ENCODE measurements around the gene IL17REL. TPM values are rescaled to one million over a fixed set of nuclear protein-coding genes. Genes with fewer than 3 reads are reported as not detected.

Gene IL17REL
- total RNA-seq, 3 donors from 2014 or later = 0.09 to 0.43 TPM; not detected in 1

DNA sequence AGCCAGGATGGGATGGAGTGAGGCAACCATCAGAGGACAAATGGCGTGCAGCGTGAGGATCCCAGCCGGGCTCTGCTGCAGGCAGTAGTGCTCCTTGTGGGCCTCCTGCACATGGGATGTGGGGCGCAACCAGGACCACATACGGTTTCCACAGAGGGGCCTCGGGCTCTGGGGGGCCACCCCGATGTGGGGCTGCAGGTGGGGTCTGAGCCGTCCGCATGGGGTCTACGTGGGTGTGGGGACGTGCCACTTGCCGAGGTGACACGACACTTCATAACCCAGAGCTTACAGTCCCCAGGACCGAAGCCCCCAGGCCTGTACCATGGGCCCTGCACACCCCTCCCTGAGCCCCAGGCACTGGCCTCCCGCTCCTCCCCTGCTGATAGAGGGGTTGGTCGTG is 34.8 kb upstream of the IL17REL start:
- H3K4me1 ChIP-seq (ENCODE audit: low read depth) = no peaks in the 10 kb centered on the region
- DNase-seq (peak in 1 of 3 donors; percentile 26), ATAC-seq (no peak)
- H3K4me3 ChIP-seq = no peak overlapping the region
- no peak for TF ChIP-seq CTCF (IDR thresholded peaks at IDR 0.05)
- intact Hi-C loops (cut with DNase I, micrococcal nuclease) = no loop called here
- no peaks in the 10 kb centered on the region for H3K36me3 ChIP-seq (ENCODE audit: low read depth)
- H3K9me3 ChIP-seq = no peaks in the 10 kb centered on the region

GRCh38 chr22:50046481-50047245 is 34.1 kb upstream of the IL17REL start:
- intact Hi-C loops (cut with DNase I, micrococcal nuclease) = no loop called here
- no peak for ATAC-seq

GRCh38 chr22:50046019-50046415 is 33.5 kb upstream of the IL17REL start:
- intact Hi-C loops (cut with DNase I, micrococcal nuclease) = no loop called here
- TF ChIP-seq CTCF (IDR thresholded peaks at IDR 0.05) = no peak
- Histone ChIP-seq H3K4me1 (ENCODE audit: low read depth) (no peaks in the 10 kb centered on the region), H3K4me3 (no peak overlapping the region), H3K36me3 (ENCODE audit: low read depth) (no peaks in the 10 kb centered on the region), H3K9me3 (no peaks in the 10 kb centered on the region)
- DNase-seq (no peak), ATAC-seq (no peak)

More at GRCh38 chr22:50046481-50047245, 34.1 kb upstream of the IL17REL start:
- H3K4me1 ChIP-seq (ENCODE audit: low read depth) = no peaks in the 10 kb centered on the region
- no peaks in the 10 kb centered on the region for H3K9me3 ChIP-seq
- DNase-seq = peak in 2 of 3 donors; percentile 11 to 35
- no peak overlapping the region for H3K4me3 ChIP-seq
- no peaks in the 10 kb centered on the region for H3K36me3 ChIP-seq (ENCODE audit: low read depth)
- TF ChIP-seq CTCF (IDR thresholded peaks at IDR 0.05) = no peak

DNA sequence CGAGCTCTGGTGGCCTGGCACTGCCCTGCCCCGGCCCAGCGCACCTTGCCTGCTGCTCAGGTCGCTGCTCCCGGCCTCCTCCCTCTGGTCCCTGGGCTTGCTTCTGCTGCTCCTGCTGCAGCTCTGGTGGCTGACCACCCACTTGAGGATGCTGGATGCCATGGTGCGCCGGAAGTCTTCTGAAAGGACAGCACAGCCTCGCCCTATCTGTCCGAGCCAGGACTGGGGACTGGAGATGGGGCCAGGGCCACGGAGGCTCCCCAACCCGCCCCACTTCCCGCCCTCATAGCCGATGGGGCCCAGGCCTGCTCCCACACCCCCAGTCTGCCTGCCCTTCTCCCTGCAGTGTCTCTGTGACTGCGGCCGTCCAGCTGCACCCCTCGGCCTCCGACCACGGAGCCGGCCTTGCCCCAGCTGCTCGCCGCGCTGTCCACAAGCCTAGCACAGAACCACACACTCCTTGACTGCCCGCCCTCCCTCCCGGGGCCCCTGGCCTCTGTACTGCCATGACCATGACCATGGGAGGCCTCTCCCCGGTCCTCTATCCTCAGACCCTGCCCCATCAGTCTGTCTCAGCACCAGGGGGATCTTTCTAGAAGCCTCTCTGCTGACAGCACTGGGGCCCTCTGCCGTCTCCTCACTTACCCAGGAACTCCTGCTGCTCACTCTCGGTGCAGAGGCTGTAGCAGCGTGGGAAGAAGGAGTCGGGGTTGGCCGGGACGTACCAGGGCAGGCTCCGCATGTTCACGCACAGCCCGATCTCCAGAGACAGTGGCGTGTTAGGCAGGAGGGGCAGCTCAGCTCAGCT is 32.9 kb upstream of the IL17REL start:
- Histone ChIP-seq H3K4me1 (ENCODE audit: low read depth) (no peaks in the 10 kb centered on the region), H3K9me3 (no peaks in the 10 kb centered on the region), H3K36me3 (ENCODE audit: low read depth) (no peaks in the 10 kb centered on the region), H3K4me3 (no peak overlapping the region)
- peak; percentile 8 for ATAC-seq
- peak in 1 of 3 donors; percentile 42 for DNase-seq
- intact Hi-C loops (cut with DNase I, micrococcal nuclease) = no loop called here
- no peak for TF ChIP-seq CTCF (IDR thresholded peaks at IDR 0.05)

DNA sequence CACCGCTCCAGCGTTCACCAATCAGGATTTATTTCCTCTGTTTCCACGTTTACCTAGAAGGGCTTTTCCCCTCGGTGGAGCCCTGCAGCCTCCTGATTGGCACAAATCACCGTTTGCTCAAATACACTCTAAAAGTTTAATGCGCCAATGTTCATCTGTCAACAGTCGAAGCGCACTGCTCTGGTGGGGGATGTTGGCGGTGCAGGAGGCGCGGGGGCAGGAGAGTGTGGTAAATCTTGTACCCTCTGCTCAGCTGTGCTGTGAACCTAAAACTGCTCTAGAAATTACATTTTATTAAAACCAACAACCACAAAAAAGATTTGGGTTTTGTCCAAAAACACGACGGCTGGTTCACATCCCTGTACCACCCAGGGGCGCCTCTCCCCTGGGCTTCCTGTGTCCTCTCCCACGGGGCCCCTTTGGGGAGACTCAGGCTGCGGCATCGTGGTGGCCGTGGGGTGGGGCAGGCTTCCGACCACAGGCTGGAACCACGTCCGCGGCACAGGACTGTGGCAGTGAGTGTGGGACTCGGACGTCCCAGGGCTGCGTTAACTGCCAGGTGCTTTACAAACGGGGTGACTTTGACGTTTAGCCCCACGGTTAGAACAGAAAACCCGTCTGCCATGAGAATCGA is 32.0 kb upstream of the IL17REL start:
- TF ChIP-seq CTCF (IDR thresholded peaks at IDR 0.05) = no peak
- Histone ChIP-seq H3K4me3 (no peak overlapping the region), H3K4me1 (ENCODE audit: low read depth) (no peaks in the 10 kb centered on the region), H3K36me3 (ENCODE audit: low read depth) (no peaks in the 10 kb centered on the region), H3K9me3 (no peaks in the 10 kb centered on the region)
- ATAC-seq (no peak), DNase-seq (peak in 1 of 3 donors; percentile 44)
- intact Hi-C loops (cut with DNase I, micrococcal nuclease) = no loop called here
